ENCODE results near the gene KCNG4.
"Not testable (repeated sequence)": the region's sequence is repeated elsewhere in the genome, so short reads cannot be mapped to it uniquely, and the experiment has no call there.

Gene KCNG4

DNA sequence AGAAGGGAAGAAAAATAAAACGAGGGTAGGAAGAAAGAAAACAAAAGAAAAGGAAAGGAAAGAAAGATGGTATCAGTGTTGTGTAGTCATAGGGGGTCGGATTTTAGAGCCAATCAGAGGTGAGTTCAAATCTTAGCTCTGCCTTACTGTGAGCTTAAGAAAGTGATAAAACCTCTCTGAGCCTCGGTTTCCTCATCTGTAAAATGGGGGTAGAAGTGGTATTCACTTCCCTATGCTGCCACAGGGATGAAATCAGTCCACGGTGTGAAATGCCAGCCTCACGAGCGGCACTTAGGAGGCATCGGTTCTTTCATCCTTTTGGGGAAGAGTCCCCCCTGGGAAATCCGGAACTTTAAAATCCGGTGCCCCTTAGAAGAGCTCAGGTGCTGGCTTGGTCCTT, 6.1 kb downstream of the KCNG4 start:
- DNase-seq: no peak

DNA sequence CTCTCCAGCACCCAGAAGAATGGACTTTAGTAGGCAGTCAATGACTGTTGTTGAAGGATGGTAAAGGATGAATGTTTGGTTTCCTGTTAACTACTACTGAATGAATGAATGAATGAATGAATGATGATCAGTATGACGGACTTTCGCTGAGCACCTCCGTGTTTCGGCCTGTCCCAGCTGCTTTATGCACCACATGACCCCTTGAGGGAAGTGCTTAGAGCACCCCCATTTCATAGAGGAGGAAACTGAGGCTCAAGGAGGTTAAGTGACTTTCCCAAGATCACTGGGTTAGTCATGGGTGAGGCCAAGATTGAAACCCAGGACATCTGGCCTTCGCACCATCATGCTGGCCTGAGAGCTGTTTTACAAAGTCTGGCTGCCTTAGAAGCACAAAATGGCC, 6.8 kb downstream of the KCNG4 start:
- no peak for DNase-seq

DNA sequence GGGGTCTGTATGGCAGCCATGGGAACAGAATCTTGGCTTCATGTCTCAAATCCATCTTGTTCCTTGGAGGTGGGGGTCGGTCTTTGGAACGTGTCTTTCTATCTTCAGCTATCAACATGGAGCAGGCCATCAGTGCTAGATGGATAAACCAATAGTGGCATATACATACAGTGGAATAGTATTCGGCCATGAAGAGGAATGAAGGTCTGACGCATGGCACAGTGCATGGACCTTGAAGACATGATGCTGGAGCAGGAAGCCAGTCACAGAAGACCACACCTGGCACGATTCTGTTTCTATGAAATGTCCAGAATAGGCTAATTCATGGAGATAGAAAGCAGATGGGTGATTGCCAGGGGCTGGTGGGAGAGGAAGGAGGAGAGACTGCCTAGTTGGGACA, 7.8 kb downstream of the KCNG4 start:
- DNase-seq: no peak

DNA sequence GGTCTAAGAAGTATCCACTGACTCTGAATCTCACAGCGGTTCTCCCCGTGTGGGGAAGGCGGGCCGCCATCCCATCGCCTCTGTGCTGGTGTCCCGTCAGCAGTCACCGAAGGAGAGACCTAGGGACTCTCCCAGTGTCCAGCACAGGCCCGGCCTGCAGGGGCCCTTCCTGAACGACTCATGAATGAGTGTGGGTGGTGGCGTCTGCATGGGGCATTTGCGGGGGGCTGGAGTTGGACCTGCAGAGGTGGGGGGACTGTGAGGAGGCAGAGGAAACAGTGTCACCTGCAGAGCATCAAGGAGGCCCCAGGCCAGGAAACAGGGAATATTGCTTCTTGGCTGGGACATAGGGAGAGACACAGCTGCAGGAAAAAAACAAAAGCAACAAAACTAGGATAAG, 10.3 kb downstream of the KCNG4 start:
- DNase-seq: no peak

DNA sequence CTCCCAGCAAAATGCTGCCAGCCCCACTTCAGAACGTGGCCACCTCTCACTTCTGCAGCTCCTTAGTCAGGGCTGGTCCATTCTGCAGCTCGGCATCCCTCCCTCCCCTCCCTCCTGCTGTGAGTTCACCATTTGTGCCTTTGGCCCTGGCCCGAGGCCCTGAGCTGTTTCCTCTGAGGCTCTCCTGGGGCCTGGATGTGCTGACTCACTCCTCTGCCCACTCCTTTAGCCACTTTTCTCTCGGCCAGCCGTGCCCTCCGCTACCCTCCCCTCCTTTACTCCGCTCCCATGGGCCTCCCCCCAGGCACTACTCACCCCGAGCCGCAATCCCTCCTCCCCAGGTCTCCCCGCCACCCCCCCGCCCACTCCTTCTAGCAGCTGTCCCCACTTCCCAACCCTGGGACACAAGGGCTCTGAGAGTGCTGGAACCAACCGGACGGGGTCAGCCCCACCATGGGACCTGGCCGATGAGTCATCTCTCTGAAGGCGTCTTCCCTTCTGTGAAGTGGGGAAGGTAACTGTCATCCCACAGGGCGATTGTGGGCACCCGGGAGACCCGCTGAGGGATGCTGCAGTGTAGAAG, 11.5 kb downstream of the KCNG4 start:
- DNase-seq: peak; percentile 92

DNA sequence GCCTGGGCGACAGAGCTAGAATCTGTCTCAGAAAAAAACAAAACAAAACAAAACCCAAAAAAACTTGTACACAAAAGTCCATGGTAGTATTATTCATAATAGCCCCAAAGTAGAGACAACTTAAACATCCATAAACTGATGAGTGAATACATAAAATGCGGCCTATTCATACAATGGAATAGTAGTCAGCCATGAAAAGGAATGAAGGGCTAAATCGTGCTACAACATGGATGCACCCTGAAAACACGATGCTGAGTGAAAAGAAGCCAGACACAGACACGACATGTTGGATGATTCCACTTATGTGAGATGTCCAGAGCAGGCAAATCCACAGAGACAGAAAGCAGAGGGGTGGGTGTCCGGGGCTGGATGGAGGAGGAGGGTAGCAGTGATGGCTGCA, 12.3 kb downstream of the KCNG4 start:
- no peak for DNase-seq

DNA sequence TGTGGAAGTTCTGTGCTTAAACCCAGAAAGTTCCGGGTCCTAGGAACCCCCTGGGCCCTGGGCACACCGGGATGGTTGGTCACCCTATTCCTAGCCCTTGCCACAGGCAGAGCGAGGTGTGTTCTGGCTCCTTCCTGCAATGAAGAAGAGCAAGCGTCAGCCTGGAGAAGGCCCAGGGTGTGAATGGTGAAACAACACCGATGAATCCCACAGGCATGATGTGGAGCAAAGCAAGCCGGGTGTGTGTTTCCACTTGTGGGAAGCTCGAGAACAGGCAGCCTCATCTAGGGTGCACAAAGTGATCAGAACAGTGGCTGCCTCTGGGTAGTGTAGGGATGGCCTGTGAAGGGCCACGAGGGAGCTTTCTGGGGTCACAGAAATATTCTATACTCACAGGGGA, 13.8 kb downstream of the KCNG4 start:
- DNase-seq: no peak

DNA sequence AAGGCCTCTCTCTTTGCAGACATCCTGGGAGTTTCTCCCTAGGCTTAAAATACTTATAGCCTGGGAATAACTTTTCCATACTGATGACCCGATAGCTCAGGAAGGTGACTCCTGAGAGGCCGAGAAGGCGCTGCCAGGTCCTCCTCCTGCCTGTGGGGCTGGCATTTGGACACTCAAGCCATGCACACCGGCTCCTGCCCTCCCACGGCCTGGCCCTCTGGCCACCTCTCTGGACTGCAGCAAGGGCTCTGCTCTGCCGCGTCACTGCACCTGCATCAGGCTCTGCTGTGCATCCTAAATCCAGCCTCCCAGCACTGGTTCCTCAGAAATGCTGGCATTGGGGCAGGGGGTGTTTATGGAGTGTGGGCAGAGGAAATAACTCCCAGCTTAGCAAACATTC, 14.2 kb downstream of the KCNG4 start:
- DNase-seq: no peak

DNA sequence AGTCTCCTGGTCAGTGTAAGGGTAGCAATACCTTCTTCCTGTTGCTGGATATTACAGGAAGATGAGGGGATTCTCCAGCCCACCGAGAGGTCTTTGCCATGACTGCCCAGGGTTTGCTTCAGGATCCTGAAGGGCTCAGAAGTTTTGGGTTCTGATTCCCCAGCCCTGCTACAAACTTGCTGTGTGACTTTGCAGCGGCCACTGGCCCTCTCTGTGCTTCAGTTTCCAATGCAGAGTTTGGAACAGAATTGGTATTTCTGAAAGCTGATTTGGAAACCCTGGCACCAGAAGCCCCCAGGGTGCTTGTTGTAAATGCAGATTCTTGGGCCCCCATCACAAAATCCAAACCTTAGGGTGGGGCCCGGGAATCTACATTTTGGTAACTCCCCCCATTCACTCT, 14.7 kb downstream of the KCNG4 start:
- no peak for DNase-seq

DNA sequence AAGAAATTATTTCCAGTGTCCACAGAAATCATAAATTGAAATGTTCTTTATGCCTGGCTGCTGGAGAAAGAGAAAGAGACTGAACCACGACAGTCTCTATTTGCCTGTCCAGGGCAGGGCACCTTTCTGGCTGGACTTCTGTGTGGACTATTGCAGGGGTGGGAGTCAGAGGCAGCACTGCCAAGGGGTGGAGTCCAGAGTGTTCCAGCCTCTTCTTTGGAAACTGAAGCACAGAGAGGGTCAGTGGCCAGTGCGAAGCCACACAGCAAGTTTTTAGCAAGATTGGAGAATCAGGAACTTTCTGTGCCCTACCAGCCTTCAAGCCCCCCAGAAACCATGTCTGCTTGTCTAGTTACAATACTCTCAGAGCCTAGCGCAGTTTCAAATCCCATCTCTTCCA, 15.3 kb downstream of the KCNG4 start:
- DNase-seq: no peak

DNA sequence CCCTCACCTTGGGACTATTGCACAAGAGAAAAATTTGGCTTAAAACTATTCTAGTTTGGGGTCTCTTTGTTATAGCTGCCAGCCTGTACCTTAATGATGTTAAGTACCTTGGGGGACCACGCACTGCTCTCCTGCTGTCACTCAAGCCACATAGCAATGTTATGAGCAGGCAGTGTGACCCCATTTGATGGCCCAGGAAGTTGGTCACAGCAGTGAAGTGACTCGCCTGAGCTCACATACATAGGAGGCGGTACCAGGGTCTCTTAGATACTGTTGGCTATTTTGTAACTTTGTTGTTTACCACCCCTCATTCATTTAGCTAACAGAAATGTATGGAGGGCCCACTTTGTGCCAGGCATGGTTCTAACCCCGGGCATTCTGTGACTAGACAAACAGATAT, 16.4 kb downstream of the KCNG4 start:
- no peak for DNase-seq

DNA sequence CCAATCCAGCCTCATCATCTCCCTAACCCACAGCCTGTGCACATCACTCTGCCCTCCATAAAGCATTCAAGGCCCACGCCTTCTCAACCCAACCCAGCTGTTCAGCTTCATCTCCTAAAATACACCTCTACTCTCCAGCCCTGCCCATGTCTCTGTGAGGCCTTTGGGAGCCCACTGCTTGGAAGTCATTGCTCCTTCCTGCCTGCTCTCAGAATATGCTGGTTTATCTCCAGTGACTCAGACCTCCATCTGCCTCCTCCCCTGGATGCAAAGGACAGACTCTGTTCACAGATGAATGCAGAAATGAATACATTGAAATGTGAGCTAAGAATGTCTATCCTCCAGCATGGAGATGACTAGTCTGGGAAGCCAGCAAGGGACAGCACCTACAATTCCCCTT, 19.0 kb downstream of the KCNG4 start:
- no peak for DNase-seq

DNA sequence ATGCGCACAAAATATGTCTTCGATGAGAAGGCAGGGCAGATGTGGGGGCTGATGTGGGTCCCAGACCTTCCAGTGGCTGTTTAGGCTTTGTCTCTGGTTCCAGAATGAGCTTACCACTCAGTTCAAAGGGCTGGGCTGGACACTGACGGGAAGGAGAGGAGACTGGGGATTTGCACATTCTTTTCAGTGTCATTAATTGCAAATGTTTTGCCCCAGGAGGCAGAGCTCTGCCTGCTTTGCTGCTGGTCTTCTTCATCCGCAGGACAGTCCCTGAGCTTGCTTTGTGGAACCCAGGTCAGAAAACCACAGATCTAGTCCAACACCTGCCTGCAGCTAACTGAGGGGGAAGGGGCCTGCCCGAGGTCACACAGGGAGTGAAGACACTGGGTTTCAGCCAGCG, 20.9 kb downstream of the KCNG4 start:
- no peak for DNase-seq

DNA sequence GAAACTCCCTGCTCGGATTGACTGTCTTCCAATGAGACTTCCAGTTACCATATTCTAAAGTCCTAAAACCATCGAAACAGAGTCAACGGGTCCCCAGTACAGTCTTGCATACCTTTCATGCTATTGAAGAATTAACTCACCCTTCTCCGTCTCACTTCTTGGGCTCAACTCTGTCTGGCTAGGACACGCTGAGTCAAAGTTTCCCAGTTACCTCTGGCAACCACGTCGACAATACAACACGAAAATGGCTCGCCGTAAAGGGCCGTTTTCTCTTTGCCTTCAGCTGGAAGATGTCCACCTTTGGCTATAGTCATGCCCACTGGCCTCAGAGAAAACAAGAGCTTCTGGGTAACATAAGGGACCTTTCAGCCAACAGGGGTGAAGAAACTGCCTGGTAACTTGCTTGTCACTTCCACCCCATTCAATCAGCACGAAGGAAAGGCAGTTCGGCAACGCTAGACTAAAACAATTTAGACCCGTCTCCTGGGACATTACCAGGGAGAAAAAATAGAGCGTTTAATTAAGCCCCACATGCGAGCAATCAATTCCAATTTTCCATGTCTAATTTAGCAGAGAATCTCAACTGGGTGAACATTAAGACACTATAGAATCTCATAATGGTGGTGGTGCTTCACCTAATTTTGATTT, 21.5 kb downstream of the KCNG4 start:
- no peak for DNase-seq

DNA sequence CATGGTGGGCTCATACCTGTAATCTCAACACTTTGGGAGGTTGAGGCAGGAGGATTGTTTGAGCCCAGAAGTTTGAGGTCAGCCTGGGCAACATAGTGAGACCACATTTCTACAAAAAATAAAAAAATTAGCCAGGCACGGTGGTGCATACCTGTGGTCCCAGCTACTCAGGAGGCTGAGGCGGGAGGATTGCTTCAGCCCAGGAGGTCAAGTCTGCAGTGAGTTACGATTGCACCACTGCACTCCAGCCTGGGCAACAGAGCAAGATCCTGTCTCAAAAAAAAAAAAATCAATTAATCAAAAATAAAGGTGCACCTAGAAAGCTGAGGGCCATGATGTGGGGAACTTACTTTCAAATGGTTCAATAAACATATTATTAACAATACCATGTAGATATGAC, 23.7 kb downstream of the KCNG4 start:
- not testable (repeated sequence) for DNase-seq

DNA sequence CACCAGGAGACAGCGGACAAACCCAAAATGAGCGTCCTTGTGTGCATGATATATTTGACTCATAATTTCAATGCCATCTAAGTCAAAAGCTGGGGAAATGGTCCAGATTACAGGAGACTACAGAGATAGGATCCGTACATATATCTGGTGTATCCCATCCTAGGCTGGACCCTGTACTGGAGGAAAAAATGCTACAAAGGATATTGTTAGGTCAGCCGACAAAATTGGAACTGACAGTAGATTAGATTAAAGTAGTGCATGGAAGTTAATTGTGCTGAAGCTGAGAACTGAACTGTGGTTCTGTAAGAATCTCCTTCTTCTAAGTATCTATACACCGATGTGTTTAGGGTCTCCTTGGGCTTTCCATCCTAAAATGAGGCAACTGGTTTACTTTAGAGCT, 24.3 kb downstream of the KCNG4 start:
- no peak for DNase-seq

DNA sequence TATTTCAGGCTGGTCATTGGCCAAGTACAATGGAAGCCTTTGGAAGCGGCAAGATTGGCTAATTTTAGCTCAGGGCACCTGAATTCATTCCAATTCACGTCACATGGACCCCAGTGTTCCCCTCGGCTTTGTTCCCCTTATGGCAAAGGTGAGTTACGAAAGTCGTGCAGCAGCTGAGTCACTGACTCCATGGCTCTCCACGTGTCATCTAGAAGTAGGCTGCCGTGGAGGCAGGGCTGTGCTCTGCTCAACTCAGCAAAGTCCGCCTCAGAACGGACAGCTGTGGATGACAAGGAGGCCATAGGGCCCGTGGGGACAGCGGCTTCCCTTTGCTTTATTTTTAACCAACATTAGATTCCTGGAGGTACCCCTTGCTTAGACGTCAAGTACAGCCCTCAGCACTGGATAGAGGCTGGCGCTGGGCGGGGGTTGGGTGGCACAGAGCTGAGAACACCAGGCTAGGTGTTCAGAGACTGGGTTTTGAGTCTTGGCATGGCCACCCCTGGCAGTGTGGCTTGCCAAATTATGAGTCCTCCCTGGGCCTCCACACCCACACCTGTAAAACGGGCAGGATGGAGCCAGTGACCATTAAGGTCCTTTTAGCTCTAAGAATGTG, 25.3 kb downstream of the KCNG4 start:
- DNase-seq: no peak

DNA sequence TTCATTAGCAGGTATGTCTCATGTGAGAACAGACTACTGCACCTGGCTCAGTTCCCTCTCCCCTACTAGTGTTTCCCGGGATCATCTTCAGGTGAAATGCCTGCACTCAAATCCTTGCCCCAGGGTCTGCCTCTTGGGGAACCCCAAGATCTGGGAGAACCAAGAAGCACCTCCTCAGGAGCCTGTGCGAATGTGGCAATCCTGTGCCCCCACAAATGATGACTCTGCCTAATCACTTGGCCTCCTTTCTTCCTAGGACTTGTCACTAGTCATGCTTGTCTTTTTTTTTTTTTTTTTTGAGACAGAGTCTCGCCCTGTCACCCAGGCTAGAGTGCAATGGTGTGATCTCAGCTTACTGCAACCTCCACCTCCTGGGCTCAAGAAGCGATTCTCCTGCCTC, 27.2 kb downstream of the KCNG4 start:
- no peak for DNase-seq

DNA sequence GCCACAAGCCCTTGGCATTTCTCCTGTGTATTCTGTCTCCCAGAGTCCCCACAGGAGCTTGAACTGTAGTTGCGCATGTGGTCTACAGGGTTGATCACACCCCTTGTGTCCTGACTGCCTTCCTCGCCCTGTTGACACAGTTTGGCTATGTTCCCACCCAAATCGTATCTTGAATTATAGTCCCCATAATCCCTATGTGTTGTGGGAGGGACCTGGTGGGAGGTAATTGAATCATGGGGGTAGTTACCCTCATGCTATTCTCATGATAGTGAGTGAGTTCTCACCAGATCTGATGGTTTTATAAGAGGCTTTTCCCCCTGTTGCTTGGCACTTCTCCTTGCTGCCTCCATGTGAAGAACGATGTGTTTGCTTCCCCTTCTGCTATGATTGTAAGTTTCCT, 27.7 kb downstream of the KCNG4 start:
- no peak for DNase-seq

DNA sequence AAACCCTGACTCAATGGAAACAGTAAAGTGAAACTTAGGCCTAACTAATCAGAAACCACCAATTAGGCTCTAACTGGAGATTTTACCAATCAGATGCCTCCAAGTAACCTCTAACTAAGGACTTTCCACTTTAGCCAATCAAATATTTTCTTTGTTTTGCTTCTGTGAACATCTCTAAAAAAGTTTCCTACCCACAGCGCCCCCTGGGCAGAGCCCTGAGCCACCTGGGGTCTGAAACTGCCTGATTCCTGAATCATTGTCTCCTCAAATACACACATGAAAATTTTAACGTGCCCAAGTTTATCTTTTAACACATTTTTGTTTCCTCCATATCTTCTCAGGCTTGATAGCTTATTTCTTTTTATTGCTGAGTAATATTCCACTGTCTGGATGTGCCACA, 29.8 kb downstream of the KCNG4 start:
- DNase-seq: no peak

DNA sequence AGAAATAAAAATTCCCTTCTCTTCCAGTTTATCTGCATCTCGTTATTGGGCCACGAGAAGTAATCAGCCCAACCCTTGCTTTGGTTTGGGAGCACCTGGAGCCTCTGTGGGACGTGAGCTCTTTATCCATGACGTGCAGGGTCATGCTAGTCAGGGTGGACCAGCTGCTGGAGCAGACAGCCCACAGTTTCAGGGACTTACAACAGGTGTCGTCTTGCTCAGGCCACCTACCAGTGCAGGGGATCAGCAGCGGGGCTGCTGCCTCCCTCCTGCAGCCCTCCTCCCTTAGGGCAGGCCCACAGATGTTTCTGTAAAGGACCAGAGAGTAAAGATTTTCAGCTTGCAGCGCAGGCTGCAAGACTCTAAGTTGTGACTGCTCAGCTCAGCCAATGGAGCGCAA, 31.9 kb downstream of the KCNG4 start:
- DNase-seq: no peak

DNA sequence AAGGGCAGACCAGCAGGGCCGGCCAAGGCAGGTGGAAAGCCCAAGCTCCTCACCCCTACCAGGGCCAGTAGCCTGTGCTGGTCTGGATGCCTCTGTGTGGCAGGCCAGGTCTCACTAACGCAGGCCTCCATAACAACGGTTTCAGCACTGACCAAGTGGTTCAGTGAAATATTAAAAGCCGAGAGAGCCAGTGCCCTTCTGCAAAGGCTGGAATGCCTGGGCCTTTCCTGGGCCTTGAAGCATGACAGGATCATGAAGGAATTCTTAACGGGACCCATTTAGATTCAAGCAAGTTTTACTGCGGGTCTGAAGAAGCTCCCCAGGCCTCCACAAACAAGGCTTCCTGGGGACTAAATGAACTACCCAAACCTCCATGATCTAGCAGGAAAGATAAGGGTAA, 32.6 kb downstream of the KCNG4 start:
- peak; percentile 39 for DNase-seq

DNA sequence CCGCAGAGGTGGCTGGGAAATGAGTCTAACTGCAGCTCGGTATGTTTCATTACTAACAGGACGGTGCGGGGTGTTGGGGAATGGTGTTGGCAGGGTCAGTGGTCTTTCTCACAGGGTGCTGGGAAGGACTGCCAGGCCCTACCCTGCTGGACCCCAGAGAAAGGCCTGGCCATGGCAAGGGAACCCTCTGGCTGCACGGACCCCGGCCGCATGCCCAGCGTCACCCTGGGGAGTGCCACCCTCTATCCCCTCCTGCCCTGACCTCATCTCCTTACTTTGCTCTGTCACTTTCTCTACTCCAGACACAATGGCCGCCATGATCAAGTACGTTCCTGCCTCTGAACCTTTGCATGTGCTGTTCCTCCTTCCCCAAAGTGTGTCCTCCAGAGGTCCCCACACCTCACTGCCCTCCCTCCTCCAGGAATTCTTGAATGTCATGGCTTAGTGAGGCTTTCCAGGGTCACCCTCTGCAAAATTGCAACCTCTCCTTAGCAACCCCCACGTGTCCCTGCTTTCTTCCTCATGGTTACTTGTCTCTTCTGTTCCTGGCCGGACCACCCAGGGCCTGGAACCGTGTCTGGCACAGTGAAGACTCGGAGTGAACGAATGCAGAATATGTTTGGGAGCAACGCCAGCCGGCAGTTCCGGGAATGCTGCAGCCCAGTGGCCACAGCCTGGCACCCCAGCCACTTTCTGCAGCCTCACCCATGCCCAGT, 33.7 kb downstream of the KCNG4 start:
- no peak for DNase-seq

DNA sequence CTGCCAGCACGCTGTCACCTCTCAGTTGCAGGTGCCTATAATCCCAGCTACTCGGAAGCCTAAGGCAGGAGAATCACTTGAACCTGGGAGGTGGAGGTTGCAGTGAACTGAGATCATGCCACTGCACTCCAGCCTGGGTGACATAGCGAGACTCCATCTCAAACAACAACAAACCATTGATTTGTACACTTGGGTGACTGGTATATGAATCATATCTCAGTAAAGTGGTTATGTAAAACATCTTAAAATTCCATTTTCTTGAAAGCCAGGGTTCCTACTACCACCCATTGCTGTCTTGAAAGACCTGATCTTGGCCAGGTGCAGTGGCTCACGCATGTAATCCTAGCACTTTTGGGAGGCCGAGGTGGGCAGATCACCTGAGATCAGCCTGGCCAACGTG, 34.7 kb downstream of the KCNG4 start:
- DNase-seq: not testable (repeated sequence)
